H9 (cell line): ENCODE measurements around the gene PSMD1. TPM values are rescaled to one million over a fixed set of nuclear protein-coding genes. Genes with fewer than 3 reads are reported as not detected.

Source experiments
- DNase-seq: peaks from one replicate; pipeline ENCODE4 v3.0.0-alpha.2; 2017
- H2AFZ ChIP-seq: one replicate; pipeline ENCODE4 v1.6.1; 2013; ENCODE audit warnings: mild to moderate bottlenecking, low read length, control low read depth, moderate library complexity
- H2AK5ac ChIP-seq: 2 replicates; pipeline ENCODE4 v1.6.1; 2013; ENCODE audit warnings: low read length, control low read depth, mixed read lengths; ENCODE audit not compliant: insufficient read length
- H2BK120ac ChIP-seq: one replicate; pipeline ENCODE4 v1.6.1; 2013; ENCODE audit warnings: low read depth, mild to moderate bottlenecking, low read length, control low read depth, inconsistent platforms; ENCODE audit not compliant: poor library complexity, severe bottlenecking
- H2BK12ac ChIP-seq: 2 replicates; pipeline ENCODE4 v1.6.1; 2013; ENCODE audit warnings: low read length, control low read depth, mixed read lengths, low read depth; ENCODE audit not compliant: insufficient read length
- H2BK15ac ChIP-seq: 2 replicates; pipeline ENCODE4 v1.6.1; 2013; ENCODE audit warnings: low read depth, low read length, control low read depth
- H2BK20ac ChIP-seq: one replicate; pipeline ENCODE4 v1.6.1; 2013; ENCODE audit warnings: low read depth, mild to moderate bottlenecking, low read length, control low read depth, inconsistent platforms; ENCODE audit not compliant: poor library complexity, severe bottlenecking
- H2BK5ac ChIP-seq: 2 replicates; pipeline ENCODE4 v1.6.1; 2013; ENCODE audit warnings: low read length, control low read depth, mixed read lengths; ENCODE audit not compliant: insufficient read length
- H3K14ac ChIP-seq: 2 replicates; pipeline ENCODE4 v1.6.1; 2013; ENCODE audit warnings: low read length, control low read depth; ENCODE audit not compliant: insufficient read depth
- H3K18ac ChIP-seq: 2 replicates; pipeline ENCODE4 v1.6.1; 2013; ENCODE audit warnings: low read depth, mild to moderate bottlenecking, mixed read lengths, low read length, control low read depth; ENCODE audit not compliant: insufficient read length
- H3K23ac ChIP-seq: 2 replicates; pipeline ENCODE4 v1.6.1; 2013; ENCODE audit warnings: low read length, control low read depth, mixed read lengths, low read depth; ENCODE audit not compliant: insufficient read length
- H3K23me2 ChIP-seq: 2 replicates; pipeline ENCODE4 v1.6.1; 2013; ENCODE audit warnings: low read depth, mild to moderate bottlenecking, mixed read lengths, low read length, control low read depth; ENCODE audit not compliant: insufficient read length, poor library complexity, severe bottlenecking
- H3K27ac ChIP-seq: 2 replicates; pipeline ENCODE4 v1.5.1; 2013; ENCODE audit warnings: low read length, control low read depth, mixed read lengths, low read depth; ENCODE audit not compliant: insufficient read length
- H3K27me3 ChIP-seq: 2 replicates; pipeline ENCODE4 v1.6.1; 2013; ENCODE audit warnings: low read length, control low read depth, inconsistent platforms; ENCODE audit not compliant: insufficient read depth
- H3K4ac ChIP-seq: 2 replicates; pipeline ENCODE4 v1.6.1; 2013; ENCODE audit warnings: low read depth, mild to moderate bottlenecking, control low read depth, inconsistent platforms, low read length, moderate library complexity
- H3K4me1 ChIP-seq: 2 replicates; pipeline ENCODE4 v1.6.1; 2013; ENCODE audit warnings: low read length, control low read depth, inconsistent platforms; ENCODE audit not compliant: insufficient read depth
- H3K4me2 ChIP-seq: 2 replicates; pipeline ENCODE4 v1.6.1; 2013; ENCODE audit warnings: low read length, control low read depth, mixed read lengths; ENCODE audit not compliant: insufficient read length, insufficient read depth
- H3K56ac ChIP-seq: 2 replicates; pipeline ENCODE4 v1.6.1; 2013; ENCODE audit warnings: low read depth, mild to moderate bottlenecking, mixed read lengths, low read length, control low read depth; ENCODE audit not compliant: insufficient read length
- H3K79me1 ChIP-seq: 2 replicates; pipeline ENCODE4 v1.6.1; 2013; ENCODE audit warnings: low read depth, mild to moderate bottlenecking, moderate library complexity, low read length, control low read depth, inconsistent platforms; ENCODE audit not compliant: insufficient read depth, poor library complexity, severe bottlenecking
- H3K79me2 ChIP-seq: 2 replicates; pipeline ENCODE4 v1.6.1; 2013; ENCODE audit warnings: low read length, control low read depth, inconsistent platforms; ENCODE audit not compliant: insufficient read depth
- H3K9ac ChIP-seq: 2 replicates; pipeline ENCODE4 v1.6.1; 2013; ENCODE audit warnings: low read length, control low read depth, mixed read lengths; ENCODE audit not compliant: insufficient read length; ENCODE audit errors: extremely low read depth
- H3K9me3 ChIP-seq: one replicate; pipeline ENCODE4 v1.6.1; 2013; ENCODE audit warnings: low read depth, low read length, inconsistent platforms; ENCODE audit not compliant: control insufficient read depth
- H3T11ph ChIP-seq: one replicate; pipeline ENCODE4 v1.6.1; 2013; ENCODE audit warnings: mild to moderate bottlenecking, low read length, control low read depth, inconsistent platforms
- H4K20me1 ChIP-seq: one replicate; pipeline ENCODE4 v1.6.1; 2013; ENCODE audit not compliant: control insufficient read depth, insufficient read length, insufficient read depth
- H4K5ac ChIP-seq: 2 replicates; pipeline ENCODE4 v1.6.1; 2013; ENCODE audit warnings: low read depth, mild to moderate bottlenecking, mixed read lengths, low read length, control low read depth; ENCODE audit not compliant: insufficient read length
- H4K8ac ChIP-seq: replicated peaks from 2 replicates; pipeline ENCODE4 v1.6.1; 2013; ENCODE audit warnings: low read length, control low read depth, mixed read lengths, low read depth; ENCODE audit not compliant: insufficient read length
- H4K91ac ChIP-seq: 2 replicates; pipeline ENCODE4 v1.6.1; 2013; ENCODE audit warnings: low read depth, mild to moderate bottlenecking, moderate library complexity, mixed read lengths, low read length, control low read depth; ENCODE audit not compliant: insufficient read length
- H3K27ac Mint-ChIP-seq, 3 experiments: 2 replicates in 2 of 3; 3 replicates in 1 of 3; pipeline ENCODE4 v1.8.0; 2020 to 2021; ENCODE audit warnings: mixed read lengths in 3 of 3, mild to moderate bottlenecking in 1 of 3, moderate library complexity in 1 of 3
- H3K27me3 Mint-ChIP-seq: 2 replicates; pipeline ENCODE4 v1.8.0; 2021; ENCODE audit warnings: low read depth, mild to moderate bottlenecking, moderate library complexity, mixed read lengths
- H3K36me3 Mint-ChIP-seq, 3 experiments: 2 replicates in 2 of 3; 3 replicates in 1 of 3; pipeline ENCODE4 v1.8.0; 2020 to 2021; ENCODE audit warnings: low read depth in 3 of 3, mixed read lengths in 3 of 3; ENCODE audit not compliant: insufficient read depth in 1 of 3
- H3K4me1 Mint-ChIP-seq, 2 experiments: 2 replicates each; pipeline ENCODE4 v1.8.0; 2020; ENCODE audit warnings: mixed read lengths in 2 of 2
- H3K4me3 Mint-ChIP-seq, 2 experiments: 2 replicates in 1 of 2; 3 replicates in 1 of 2; pipeline ENCODE4 v1.8.0; 2020 to 2021; ENCODE audit warnings: mild to moderate bottlenecking in 2 of 2, mixed read lengths in 2 of 2, moderate library complexity in 1 of 2
- H3K9me3 Mint-ChIP-seq, 2 experiments: 2 replicates in 1 of 2; 3 replicates in 1 of 2; pipeline ENCODE4 v1.8.0; 2020; ENCODE audit warnings: mild to moderate bottlenecking in 2 of 2, mixed read lengths in 2 of 2, moderate library complexity in 1 of 2
- CTCF ChIP-seq: fragments of 200-600 bp; sonication (generic); conservative IDR thresholded peaks from 3 replicates; pipeline ENCODE4 v1.8.0; 2021; ENCODE audit warnings: antibody characterized with exemption, mild to moderate bottlenecking
- WGBS: extraction: QIAGEN DNeasy Blood & Tissue Kit; methylation state at CpG from one replicate; pipeline ENCODE4 v1.1.7; 2013; ENCODE audit warnings: missing lambda C conversion rate, low lambda C conversion rate, mixed read lengths; ENCODE audit not compliant: insufficient read length; ENCODE audit errors: extremely low coverage; 5-methylcytosine and 5-hydroxymethylcytosine counted together
- total RNA-seq: library from RNA; stranded (reverse); gene quantifications from 2 replicates; pipeline ENCODE4 v1.2.1, GENCODE V29; 2021

The PSMD1 gene
- total RNA-seq, 1 experiment from 2014 or later: 166 TPM

GRCh38 chr2:231013820-231014219 lies 42.8 kb upstream of the PSMD1 start:
- no peak overlapping the region for H3K56ac ChIP-seq
- H3K4ac ChIP-seq: no peak overlapping the region
- H2BK15ac ChIP-seq: no peak overlapping the region
- no peak overlapping the region for H2BK12ac ChIP-seq
- H3K27me3 Mint-ChIP-seq: peaks cover 46% of the 10 kb centered on the region
- no peak overlapping the region for H3K27ac ChIP-seq
- no peak overlapping the region for H3K18ac ChIP-seq
- no peak overlapping the region for H3K4me2 ChIP-seq
- no peak overlapping the region for H3K23ac ChIP-seq
- H3K4me1 Mint-ChIP-seq: peaks cover 23 to 30% of the 10 kb centered on the region in 2 experiments
- H2AFZ ChIP-seq: no peak overlapping the region
- no peaks in the 10 kb centered on the region for H3K4me1 ChIP-seq
- no peak overlapping the region for H2BK120ac ChIP-seq
- no CpG with 5 or more reads among the region's 3 CpGs for WGBS
- no peaks in the 10 kb centered on the region for H3K23me2 ChIP-seq
- no peak overlapping the region for H2BK20ac ChIP-seq
- no peak overlapping the region for H4K91ac ChIP-seq
- no peak overlapping the region for H2BK5ac ChIP-seq
- no peaks in the 10 kb centered on the region for H3K79me1 ChIP-seq
- H4K20me1 ChIP-seq: no peaks in the 10 kb centered on the region
- H3K4me3 Mint-ChIP-seq: no peak overlapping the region
- peaks cover 0 to 4% (median 0%) of the 10 kb centered on the region in 3 experiments; a peak in 1 of 7 replicates for H3K36me3 Mint-ChIP-seq
- no peaks in the 10 kb centered on the region for H3K79me2 ChIP-seq
- H2AK5ac ChIP-seq: no peak overlapping the region
- no peak for DNase-seq
- no peak overlapping the region for H3K9ac ChIP-seq
- no peak overlapping the region for H4K8ac ChIP-seq
- no peak overlapping the region for H3K14ac ChIP-seq
- no peaks in the 10 kb centered on the region for H3K9me3 ChIP-seq
- H3K27me3 ChIP-seq: no peaks in the 10 kb centered on the region; the same call in 1 of the 2 replicates
- no peak overlapping the region for H3K27ac Mint-ChIP-seq
- no peak for TF ChIP-seq CTCF
- no peaks in the 10 kb centered on the region; a peak in 1 of 5 replicates for H3K9me3 Mint-ChIP-seq
- no peak overlapping the region for H4K5ac ChIP-seq
- H3T11ph ChIP-seq: no peak overlapping the region
